ENCODE measurements around the gene HASPIN.

HASPIN gene

GRCh38 chr17:3735515-3735914 is 11.8 kb downstream of the HASPIN start:
- no peak overlapping the region for H3K4me3 ChIP-seq (ENCODE audit: low read depth, low read length)
- no peak for TF ChIP-seq CTCF (conservative IDR thresholded peaks at IDR 0.05; ENCODE audit: low read depth, low read length)

GRCh38 chr17:3738562-3739295 is 15.0 kb downstream of the HASPIN start:
- no peak overlapping the region for H3K4me3 ChIP-seq (ENCODE audit: low read depth, low read length)
- no peak for TF ChIP-seq CTCF (conservative IDR thresholded peaks at IDR 0.05; ENCODE audit: low read depth, low read length)
- no peak for DNase-seq (ENCODE audit: low read depth)

More at GRCh38 chr17:3735515-3735914, 11.8 kb downstream of the HASPIN start:
- no peak for DNase-seq (ENCODE audit: low read depth)

DNA sequence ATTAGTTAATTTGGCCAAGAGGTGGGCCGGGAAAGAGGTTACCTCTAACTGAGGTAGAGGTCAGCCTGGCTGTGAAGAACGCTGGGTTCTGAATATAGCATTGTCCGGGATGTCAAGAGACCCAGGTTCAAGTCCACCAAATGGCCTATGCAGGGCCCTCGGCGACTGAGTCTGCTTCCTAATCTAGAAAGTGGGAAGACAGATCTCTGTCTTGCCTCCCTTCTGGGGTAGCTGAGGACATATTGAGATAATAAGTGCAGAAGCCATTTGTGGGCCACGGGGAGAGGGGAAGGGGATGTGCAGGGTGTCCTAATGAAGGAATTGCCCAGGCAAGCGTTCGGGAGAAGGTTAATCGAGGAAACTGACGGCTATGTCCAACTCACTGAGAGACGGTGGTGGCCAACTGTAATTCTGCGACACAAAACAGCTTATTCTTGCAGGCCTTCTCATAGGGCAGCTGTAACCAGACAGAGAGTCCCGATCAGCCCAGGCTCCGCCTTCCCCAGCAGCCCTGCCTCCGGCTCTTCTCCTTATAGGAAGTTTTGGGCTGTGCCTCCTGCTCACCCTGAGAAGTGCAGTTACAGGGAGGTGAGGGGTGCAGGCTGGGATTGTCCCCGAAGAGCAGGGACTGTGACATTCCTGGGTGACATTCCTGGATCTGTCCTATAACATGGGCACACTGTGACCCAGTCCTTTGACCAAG is 15.9 kb downstream of the HASPIN start:
- no peak for DNase-seq (ENCODE audit: low read depth)
- no peak overlapping the region for H3K4me3 ChIP-seq (ENCODE audit: low read depth, low read length)
- no peak for TF ChIP-seq CTCF (conservative IDR thresholded peaks at IDR 0.05; ENCODE audit: low read depth, low read length)

DNA sequence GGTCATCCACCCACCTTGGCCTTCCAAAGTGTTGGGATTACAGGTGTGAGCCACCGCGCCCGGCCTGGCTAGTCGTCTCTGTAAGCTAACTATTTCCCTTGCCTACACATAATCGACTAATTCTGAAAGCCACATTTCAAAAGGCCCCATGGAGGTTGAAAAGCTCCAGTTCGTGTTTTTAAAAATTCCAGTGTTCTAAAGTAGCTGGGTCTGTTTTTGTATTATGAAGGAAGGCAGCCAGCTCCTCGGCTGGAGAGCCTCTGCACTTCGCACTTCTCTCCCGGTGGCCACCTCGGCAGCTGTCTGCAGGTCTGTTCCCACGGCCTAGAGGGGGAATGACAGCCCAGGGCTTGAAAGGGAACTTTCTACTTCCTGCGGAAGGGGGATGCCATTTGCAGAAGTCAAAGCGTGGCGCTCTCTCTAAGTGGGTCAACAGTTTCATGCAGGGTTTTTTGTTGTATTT is 16.9 kb downstream of the HASPIN start:
- no peak for TF ChIP-seq CTCF (conservative IDR thresholded peaks at IDR 0.05; ENCODE audit: low read depth, low read length)
- no peak overlapping the region for H3K4me3 ChIP-seq (ENCODE audit: low read depth, low read length)
- DNase-seq (ENCODE audit: low read depth), result no peak

GRCh38 chr17:3744014-3744413 is 20.3 kb downstream of the HASPIN start:
- DNase-seq (ENCODE audit: low read depth), result no peak
- TF ChIP-seq CTCF (conservative IDR thresholded peaks at IDR 0.05; ENCODE audit: low read depth, low read length), result no peak
- no peak overlapping the region for H3K4me3 ChIP-seq (ENCODE audit: low read depth, low read length)

GRCh38 chr17:3745071-3745470 is 21.4 kb downstream of the HASPIN start:
- DNase-seq (ENCODE audit: low read depth), result no peak
- no peak overlapping the region for H3K4me3 ChIP-seq (ENCODE audit: low read depth, low read length)
- no peak for TF ChIP-seq CTCF (conservative IDR thresholded peaks at IDR 0.05; ENCODE audit: low read depth, low read length)

Measured in choroid plexus epithelial cell (primary cell).